SK-N-SH (cell line): ENCODE measurements around the gene FUT7.

Source experiments
- MEF2A ChIP-seq: IDR thresholded peaks from 2 replicates; pipeline ENCODE4 v1.4.0; 2012; ENCODE audit warnings: low read depth, borderline replicate concordance
- YY1 ChIP-seq: IDR thresholded peaks from 2 replicates; pipeline ENCODE4 v1.4.0; 2012; ENCODE audit warnings: low read depth, mild to moderate bottlenecking

DNA sequence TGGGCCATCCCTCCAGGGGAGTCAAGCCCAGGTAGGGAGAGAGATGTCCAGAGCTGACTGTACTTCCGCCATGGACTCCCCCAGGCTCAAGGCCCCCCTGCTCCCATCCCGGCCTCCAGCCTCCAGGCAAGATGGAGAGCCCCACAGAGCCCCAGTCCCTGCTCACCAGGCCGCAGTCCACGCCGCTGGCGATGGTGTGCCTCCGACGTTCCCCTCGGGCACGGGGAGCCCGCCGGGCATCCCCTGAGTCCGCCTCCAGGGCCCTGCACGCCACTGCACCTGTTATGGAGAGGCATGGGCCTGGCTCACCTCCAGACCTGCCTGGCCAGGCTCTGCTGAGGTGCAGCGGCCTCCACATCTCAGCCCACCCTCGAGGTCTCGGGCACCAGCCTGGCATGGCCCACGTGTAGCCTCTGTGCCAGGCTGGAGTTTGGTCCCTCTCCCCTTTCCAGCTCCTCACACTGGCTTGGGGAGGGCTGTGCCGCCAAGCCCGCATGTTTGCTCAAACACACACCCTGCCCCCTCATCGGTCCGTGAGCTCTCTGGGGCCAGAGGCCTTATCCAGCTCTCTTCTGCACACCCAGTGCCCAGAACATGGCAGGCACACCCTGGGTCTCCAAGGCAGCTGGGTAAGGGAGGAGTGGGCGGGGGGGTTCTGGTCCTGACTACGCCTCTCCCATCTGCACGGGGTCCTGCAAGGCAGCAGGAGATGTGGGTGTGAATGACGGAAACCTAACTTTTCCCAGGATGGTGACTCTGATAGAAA lies 34.4 kb upstream of the FUT7 start:
- no peak for TF ChIP-seq YY1
- no peak for TF ChIP-seq MEF2A
